GM23248 (cell line): Measurements from ENCODE around the gene OR5C1. TPM values are rescaled to one million over a fixed set of nuclear protein-coding genes. Genes with fewer than 3 reads are reported as not detected.

Source experiments
- DNase-seq: peaks from one replicate; pipeline ENCODE4 v3.0.0-alpha.2; 2015
- H2AFZ ChIP-seq: fragments of 200-600 bp; sonication (generic); 2 replicates; pipeline ENCODE4 v1.6.1; 2016; ENCODE audit warnings: antibody characterized with exemption
- H3F3A ChIP-seq: fragments of 200-600 bp; sonication (generic); 2 replicates; pipeline ENCODE4 v1.6.1; 2016; ENCODE audit warnings: mild to moderate bottlenecking, antibody characterized with exemption, mixed run types; ENCODE audit not compliant: insufficient read depth
- H3K27ac ChIP-seq: fragments of 200-600 bp; sonication (generic); 2 replicates; pipeline ENCODE4 v1.5.1; 2016; ENCODE audit warnings: mild to moderate bottlenecking
- H3K27me3 ChIP-seq: fragments of 200-600 bp; sonication (generic); replicated peaks from 2 replicates; pipeline ENCODE4 v1.6.1; 2016; ENCODE audit warnings: mild to moderate bottlenecking; ENCODE audit not compliant: insufficient read depth
- H3K36me3 ChIP-seq: fragments of 200-600 bp; sonication (generic); 2 replicates; pipeline ENCODE4 v1.6.1; 2016; ENCODE audit warnings: low read depth, mild to moderate bottlenecking
- H3K4me1 ChIP-seq: fragments of 200-600 bp; sonication (generic); 2 replicates; pipeline ENCODE4 v1.6.1; 2016; ENCODE audit warnings: mild to moderate bottlenecking; ENCODE audit not compliant: insufficient read depth
- H3K4me2 ChIP-seq: fragments of 200-600 bp; sonication (generic); one replicate; pipeline ENCODE4 v1.6.1; 2016; ENCODE audit warnings: mild to moderate bottlenecking; ENCODE audit not compliant: unreplicated experiment
- H3K4me3 ChIP-seq: fragments of 200-600 bp; sonication (generic); 2 replicates; pipeline ENCODE4 v1.5.1; 2016; ENCODE audit warnings: mild to moderate bottlenecking
- H3K79me2 ChIP-seq: fragments of 200-600 bp; sonication (generic); 2 replicates; pipeline ENCODE4 v1.6.1; 2016; ENCODE audit warnings: mild to moderate bottlenecking; ENCODE audit not compliant: insufficient read depth
- H3K9ac ChIP-seq: fragments of 200-600 bp; sonication (generic); 2 replicates; pipeline ENCODE4 v1.6.1; 2016; ENCODE audit warnings: mild to moderate bottlenecking
- H3K9me2 ChIP-seq: fragments of 200-600 bp; sonication (generic); 2 replicates; pipeline ENCODE4 v1.6.1; 2016; ENCODE audit warnings: mixed run types, mild to moderate bottlenecking, moderate library complexity; ENCODE audit not compliant: insufficient read depth
- H3K9me3 ChIP-seq: fragments of 200-600 bp; sonication (generic); one replicate; pipeline ENCODE4 v1.6.1; 2017; ENCODE audit warnings: low read depth
- H4K20me1 ChIP-seq: fragments of 200-600 bp; sonication (generic); 2 replicates; pipeline ENCODE4 v1.6.0; 2016; ENCODE audit not compliant: insufficient read depth
- EZH2 ChIP-seq: fragments of 200-600 bp; sonication (generic); IDR thresholded peaks from 2 replicates; pipeline ENCODE4 v1.6.1; 2018; ENCODE audit warnings: antibody characterized with exemption, mild to moderate bottlenecking; ENCODE audit not compliant: insufficient read depth, poor library complexity, severe bottlenecking
- EZH2phosphoT487 ChIP-seq: fragments of 200-600 bp; sonication (generic); IDR thresholded peaks from 2 replicates; pipeline ENCODE4 v1.6.1; 2018; ENCODE audit warnings: antibody characterized with exemption, moderate library complexity, mild to moderate bottlenecking, low read depth; ENCODE audit not compliant: insufficient read depth
- WGBS, 2 experiments: methylation state at CpG; one replicate each; pipeline ENCODE4 v1.1.6; 2015 to 2017; ENCODE audit warnings: low lambda C conversion rate in 2 of 2, low coverage in 1 of 2; ENCODE audit errors: missing lambda C conversion rate in 2 of 2; 5-methylcytosine and 5-hydroxymethylcytosine counted together
- in situ Hi-C: fragments of 300-500 bp; cut with MboI; formaldehyde crosslinking; loops from 2 replicates; pipeline ENCODE4 v1.15.0; 2020
- polyA plus RNA-seq: library from polyadenylated mRNA; unstranded; fragments of >200 nt; fragmentation: Nextera tagmentation; extraction: Ambion mirVana; gene quantifications from 2 replicates; pipeline ENCODE4 v1.2.1, GENCODE V29; 2016
- total RNA-seq: library from RNA; depleted of rRNA; stranded (reverse); fragments of >200 nt; shearing (Covaris generic); gene quantifications from 2 replicates; pipeline ENCODE4 v1.2.3, GENCODE V29; 2014

The OR5C1 gene
- total and polyA plus RNA-seq, 2 experiments from 2014 or later = not detected

GRCh38 chr9:122810306-122810946 lies 21.7 kb downstream of the OR5C1 start:
- no peak overlapping the region for H3K4me2 ChIP-seq
- H3K4me3 ChIP-seq = no peak overlapping the region
- H3K9ac ChIP-seq = no peak overlapping the region
- H3K9me3 ChIP-seq = no peaks in the 10 kb centered on the region
- in situ Hi-C loops = loop anchor here (5.0 to 25.0 kb wide), 2 partner anchors 343 to 448 kb away; partner anchors contain the start of gene PTGS1
- no peaks in the 10 kb centered on the region for H3K36me3 ChIP-seq
- no peaks in the 10 kb centered on the region for H4K20me1 ChIP-seq
- no peaks in the 10 kb centered on the region; the same call in none of the 2 replicates for H3F3A ChIP-seq
- 1% methylated on average over 8 of the region's 8 CpGs for WGBS, 2 experiments
- H3K79me2 ChIP-seq = no peaks in the 10 kb centered on the region
- no peak overlapping the region for H2AFZ ChIP-seq
- H3K27ac ChIP-seq = no peak overlapping the region
- H3K9me2 ChIP-seq = no peaks in the 10 kb centered on the region
- peaks cover 7% of the 10 kb centered on the region; the same call in 1 of the 2 replicates for H3K4me1 ChIP-seq
- no peaks in the 10 kb centered on the region for H3K27me3 ChIP-seq
- TF ChIP-seq EZH2 (no peak), EZH2phosphoT487 (no peak)
- peak; percentile 79 for DNase-seq

- H3K36me3 ChIP-seq = no peaks in the 10 kb centered on the region
- TF ChIP-seq EZH2phosphoT487 (no peak), EZH2 (no peak)
- no peaks in the 10 kb centered on the region for H3K9me3 ChIP-seq
- H3F3A ChIP-seq = no peaks in the 10 kb centered on the region; the same call in none of the 2 replicates
- H3K4me2 ChIP-seq = no peak overlapping the region
- in situ Hi-C loops = loop anchor here (5.0 to 25.0 kb wide), 2 partner anchors 345 to 450 kb away; partner anchors contain the start of gene PTGS1
- no peaks in the 10 kb centered on the region for H4K20me1 ChIP-seq
- no peaks in the 10 kb centered on the region for H3K79me2 ChIP-seq
- no peaks in the 10 kb centered on the region for H3K27me3 ChIP-seq
- 63 to 65% methylated on average over 4 of the region's 4 CpGs for WGBS, 2 experiments
- H3K4me1 ChIP-seq = peaks cover 7% of the 10 kb centered on the region; the same call in 1 of the 2 replicates
- no peak overlapping the region for H3K4me3 ChIP-seq
- peak; percentile 28 for DNase-seq
- H3K27ac ChIP-seq = no peak overlapping the region
- H3K9ac ChIP-seq = no peak overlapping the region
- no peak overlapping the region for H2AFZ ChIP-seq
- no peaks in the 10 kb centered on the region for H3K9me2 ChIP-seq
Observed at GRCh38 chr9:122812736-122813135, 24.0 kb downstream of the OR5C1 start.

GRCh38 chr9:122814545-122814944 lies 25.8 kb downstream of the OR5C1 start:
- H3K9me2 ChIP-seq = no peaks in the 10 kb centered on the region
- H3K4me1 ChIP-seq = peaks cover 5% of the 10 kb centered on the region; the same call in 1 of the 2 replicates
- H3K4me3 ChIP-seq = no peak overlapping the region
- H3K9me3 ChIP-seq = no peaks in the 10 kb centered on the region
- H3K4me2 ChIP-seq = no peak overlapping the region
- in situ Hi-C loops = loop anchor here (5.0 to 25.0 kb wide), 2 partner anchors 347 to 452 kb away; partner anchors contain the start of gene PTGS1
- H4K20me1 ChIP-seq = no peaks in the 10 kb centered on the region
- H3K79me2 ChIP-seq = no peaks in the 10 kb centered on the region
- TF ChIP-seq EZH2phosphoT487 (no peak), EZH2 (no peak)
- 69 to 71% methylated on average over 6 of the region's 6 CpGs for WGBS, 2 experiments
- H3K9ac ChIP-seq = no peak overlapping the region
- no peak overlapping the region for H2AFZ ChIP-seq
- H3K36me3 ChIP-seq = no peaks in the 10 kb centered on the region
- H3F3A ChIP-seq = no peaks in the 10 kb centered on the region; the same call in 1 of the 2 replicates
- H3K27ac ChIP-seq = no peak overlapping the region
- H3K27me3 ChIP-seq = no peaks in the 10 kb centered on the region
- DNase-seq = no peak

- H3K4me2 ChIP-seq = no peak overlapping the region
- H4K20me1 ChIP-seq = no peaks in the 10 kb centered on the region
- no peak for DNase-seq
- H3K27me3 ChIP-seq = no peaks in the 10 kb centered on the region
- no peaks in the 10 kb centered on the region; the same call in 1 of the 2 replicates for H3F3A ChIP-seq
- peaks cover 6% of the 10 kb centered on the region; the same call in 1 of the 2 replicates for H3K36me3 ChIP-seq
- H3K4me1 ChIP-seq = peaks cover 7% of the 10 kb centered on the region; the same call in 1 of the 2 replicates
- no peak overlapping the region for H3K27ac ChIP-seq
- no peak overlapping the region for H2AFZ ChIP-seq
- H3K9me3 ChIP-seq = no peaks in the 10 kb centered on the region
- in situ Hi-C loops = loop anchor here (25.0 kb wide), 1 partner anchor 453 kb away; the partner anchor contains the start of gene PTGS1
- H3K9me2 ChIP-seq = no peaks in the 10 kb centered on the region
- no peak overlapping the region for H3K4me3 ChIP-seq
- no peak for TF ChIP-seq EZH2
- no peak for TF ChIP-seq EZH2phosphoT487
- no peak overlapping the region for H3K9ac ChIP-seq
- no peaks in the 10 kb centered on the region for H3K79me2 ChIP-seq
Observed at GRCh38 chr9:122815544-122815943, 26.8 kb downstream of the OR5C1 start.
